TTC549 (cell line): Measurements from ENCODE around the gene PFN3.

Experiments used
- FAIRE-seq: peaks from 2 replicates; lab custom pipeline; 2012; peaks lifted over from hg19 to GRCh38; lab: Jason Lieb, UNC

The PFN3 gene

DNA sequence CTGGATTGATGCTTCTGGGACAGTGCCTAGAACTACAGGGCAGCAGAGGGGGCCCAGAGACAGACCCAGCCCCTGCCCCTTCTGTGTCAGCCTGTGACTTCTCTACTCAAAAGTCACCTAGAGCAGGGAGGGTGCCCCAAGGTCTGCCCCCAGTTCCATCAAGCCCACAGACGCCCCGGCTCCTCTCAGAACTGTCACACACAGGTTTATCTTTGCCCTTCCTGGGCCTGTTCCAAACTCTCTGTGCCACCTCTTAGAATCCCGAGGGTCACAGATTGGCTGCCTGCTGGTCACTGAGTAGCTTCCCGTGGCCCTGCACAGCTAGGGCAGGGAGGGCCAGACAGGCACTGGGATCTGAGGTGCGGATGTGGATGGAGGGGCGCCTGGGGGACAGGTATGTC is 41.0 kb downstream of the PFN3 start:
- FAIRE-seq, result no peak

DNA sequence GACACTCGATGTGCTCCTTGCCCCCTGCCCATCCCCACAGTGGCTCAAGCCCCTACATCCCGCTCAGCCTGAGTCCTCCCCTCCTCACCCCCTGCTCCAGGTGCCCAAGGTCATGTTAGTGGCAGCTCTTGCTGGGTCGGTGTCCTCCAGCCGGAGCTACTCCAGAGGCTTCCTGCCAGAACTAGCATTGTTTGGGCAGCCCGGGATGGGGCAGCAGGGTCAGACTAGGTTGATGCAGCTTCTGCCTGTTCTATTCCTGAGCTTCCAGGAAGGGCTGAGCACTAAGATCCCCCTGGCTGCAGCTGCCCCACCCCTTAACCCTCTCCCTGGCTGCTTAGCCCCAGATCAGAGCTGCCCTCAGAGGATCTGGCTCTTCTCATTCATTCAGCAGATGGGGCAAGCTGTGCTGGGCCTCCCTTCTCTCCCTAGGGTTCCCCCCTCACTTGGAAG is 42.1 kb downstream of the PFN3 start:
- no peak for FAIRE-seq

DNA sequence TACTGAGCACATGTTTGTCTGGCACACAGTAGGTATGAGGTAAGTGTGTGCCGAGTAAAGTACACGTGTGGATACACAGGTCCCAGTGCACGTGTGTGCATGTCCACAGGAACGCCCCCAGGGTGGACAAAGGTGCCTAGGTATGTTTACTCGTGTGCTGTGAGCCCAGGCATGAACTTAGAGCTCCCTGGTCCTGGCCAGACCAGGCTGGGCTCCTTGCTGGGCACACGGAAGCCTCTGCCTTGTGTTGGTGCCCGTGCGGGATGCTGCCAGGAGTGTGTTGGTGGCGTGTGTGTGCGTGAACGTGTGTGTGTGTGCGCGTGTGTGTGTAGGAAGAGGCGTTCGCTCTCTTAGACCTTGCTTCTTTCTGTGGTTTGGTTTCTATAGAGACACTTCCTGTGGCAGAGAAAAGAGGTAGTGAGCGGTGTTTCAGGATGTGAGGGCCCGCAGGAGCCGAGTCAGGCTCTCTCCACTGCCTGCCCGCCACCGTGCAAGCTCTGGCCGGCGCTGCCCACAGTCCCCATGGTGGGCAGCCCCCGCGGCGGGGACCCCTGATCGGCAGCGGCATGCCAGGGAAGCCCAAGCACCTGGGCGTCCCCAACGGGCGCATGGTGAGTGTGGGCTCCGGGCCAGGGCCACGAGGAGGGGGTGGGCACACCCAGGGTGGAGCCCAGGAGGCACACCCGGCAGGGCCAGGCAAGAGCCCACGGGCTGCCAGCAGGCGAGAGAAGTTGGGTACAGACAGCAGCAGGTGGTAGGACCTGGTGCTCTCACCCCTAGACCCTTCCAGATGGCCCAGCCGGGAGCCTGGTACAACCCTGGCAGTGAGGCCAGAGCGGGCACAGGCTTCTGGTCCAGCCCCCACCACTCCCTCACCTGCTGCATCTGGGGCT is 42.8 kb downstream of the PFN3 start, which contains the start of gene RGS14:
Gene RGS14 (plus strand): TSS at position 466 of the 893 bp plus-strand sequence. CDS start 101 bp downstream, at position 567.
- FAIRE-seq, result no peak

DNA sequence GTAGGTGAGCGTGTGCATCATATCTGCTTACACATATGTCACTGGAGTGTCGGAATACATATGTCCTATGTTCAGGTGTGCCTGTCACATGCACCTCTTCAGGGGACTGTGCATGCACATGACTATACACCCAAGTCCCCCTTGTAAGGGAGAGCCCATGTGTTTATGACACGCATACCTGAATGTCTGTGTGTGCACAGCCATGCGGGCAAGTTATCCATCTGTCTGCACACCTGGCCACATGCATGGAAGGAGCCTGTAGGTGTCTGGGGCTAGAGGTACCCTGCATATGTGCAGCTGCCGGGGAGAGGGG is 43.4 kb downstream of the PFN3 start:
- no peak for FAIRE-seq

DNA sequence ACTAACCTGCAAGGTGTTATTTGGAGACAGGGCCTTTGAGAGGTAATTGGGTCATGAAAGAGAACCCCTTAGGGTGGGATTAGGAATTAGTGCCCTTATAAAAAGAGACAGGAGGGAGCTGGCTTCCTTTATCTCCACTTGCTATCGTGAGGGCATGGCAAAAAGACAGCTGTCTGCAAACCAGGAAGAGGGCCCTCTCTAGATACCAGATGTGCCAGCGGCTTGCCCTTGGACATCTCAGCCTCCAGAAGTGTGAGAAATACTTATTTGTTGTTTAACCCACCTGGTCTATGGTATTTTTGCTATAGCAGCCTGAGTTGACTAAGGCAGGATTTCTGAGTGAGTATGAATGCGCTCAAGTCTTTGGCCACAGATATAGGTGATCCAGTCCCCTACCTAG is 43.7 kb downstream of the PFN3 start:
- FAIRE-seq, result no peak

DNA sequence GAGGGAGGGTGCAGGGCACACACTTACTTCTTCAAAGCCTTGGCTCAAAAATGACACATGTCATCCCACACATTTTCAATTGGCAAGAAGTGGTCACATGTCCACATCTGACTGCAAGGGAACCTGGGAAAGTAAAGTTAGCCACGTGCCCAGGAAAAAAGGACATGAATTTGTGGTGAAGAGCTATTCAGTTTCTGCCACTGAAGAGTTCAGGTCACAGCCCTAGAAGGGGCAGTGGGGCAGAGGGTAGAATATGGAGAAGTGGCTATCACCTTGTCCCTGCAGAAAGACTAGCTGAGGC is 44.6 kb downstream of the PFN3 start:
- FAIRE-seq, result no peak

DNA sequence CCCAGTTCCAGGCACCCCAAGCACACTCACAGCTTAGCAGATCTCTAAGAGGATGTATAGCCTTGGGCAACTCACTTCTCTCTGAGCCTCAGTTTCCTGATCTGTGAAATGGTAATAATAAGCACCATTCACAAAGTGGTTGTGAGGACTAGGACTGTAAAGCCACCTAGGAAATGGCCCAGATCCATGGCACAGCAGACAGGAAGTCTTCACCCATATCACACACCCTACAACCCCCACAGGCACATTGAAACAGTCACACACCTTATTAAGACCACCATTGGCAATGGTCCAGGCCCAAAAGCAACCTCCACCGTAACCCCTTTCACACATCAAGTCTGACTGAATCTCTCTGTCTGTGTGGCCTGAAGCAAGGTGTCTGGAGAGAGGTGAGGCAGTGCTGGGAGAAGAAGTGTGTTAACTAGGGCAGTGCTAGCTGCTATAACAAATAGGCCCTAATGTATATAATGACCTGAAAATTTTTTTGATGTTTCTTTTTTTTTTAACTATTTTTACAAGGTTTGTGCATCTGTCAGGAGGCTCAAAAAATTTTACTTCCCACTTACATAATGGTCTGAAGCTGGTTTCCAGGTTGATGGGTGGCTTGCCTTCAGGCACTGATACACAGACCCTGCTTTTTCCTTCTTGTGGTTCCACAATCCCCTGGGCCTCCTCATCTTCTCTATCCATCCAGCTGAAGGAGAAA is 45.1 kb downstream of the PFN3 start:
- no peak for FAIRE-seq

DNA sequence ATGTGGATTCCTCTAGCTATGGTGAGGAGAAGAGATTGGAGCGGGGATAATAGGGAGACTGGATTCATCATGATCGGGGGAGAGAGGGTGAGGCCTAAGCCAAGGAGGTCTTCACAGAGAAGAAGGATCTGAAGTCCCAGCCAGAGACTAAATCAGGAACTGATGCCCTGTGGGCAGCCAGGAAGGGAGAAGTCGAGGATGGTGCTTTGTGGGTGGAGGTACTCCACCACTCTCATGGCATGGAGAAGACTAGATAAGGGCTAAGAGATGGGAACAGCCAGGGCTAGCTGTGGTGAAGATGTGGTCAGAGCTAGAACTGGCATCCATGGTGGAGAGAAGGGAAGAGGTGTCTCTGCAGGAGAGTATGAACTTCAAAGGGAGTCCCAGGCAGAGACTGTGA is 45.8 kb downstream of the PFN3 start:
- no peak for FAIRE-seq

DNA sequence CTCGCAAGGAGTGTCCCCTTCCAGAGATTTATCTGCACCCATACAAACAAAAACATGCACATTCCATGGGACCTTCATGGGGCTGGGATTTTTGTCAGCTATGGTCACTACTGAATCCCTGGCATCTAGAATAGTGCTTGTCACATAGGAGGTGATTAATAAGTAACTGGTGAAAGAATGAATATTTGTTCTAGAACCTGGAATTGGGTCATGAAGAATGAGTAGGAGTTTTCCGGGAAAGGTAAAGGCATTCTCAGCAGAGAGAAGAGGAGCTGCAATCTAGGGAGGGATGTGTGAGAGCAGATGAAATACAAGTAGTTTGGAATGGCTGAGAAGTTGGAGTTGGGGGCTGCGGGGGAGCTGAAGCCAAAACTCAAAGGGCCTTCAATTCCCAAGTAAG is 46.2 kb downstream of the PFN3 start:
- no peak for FAIRE-seq

DNA sequence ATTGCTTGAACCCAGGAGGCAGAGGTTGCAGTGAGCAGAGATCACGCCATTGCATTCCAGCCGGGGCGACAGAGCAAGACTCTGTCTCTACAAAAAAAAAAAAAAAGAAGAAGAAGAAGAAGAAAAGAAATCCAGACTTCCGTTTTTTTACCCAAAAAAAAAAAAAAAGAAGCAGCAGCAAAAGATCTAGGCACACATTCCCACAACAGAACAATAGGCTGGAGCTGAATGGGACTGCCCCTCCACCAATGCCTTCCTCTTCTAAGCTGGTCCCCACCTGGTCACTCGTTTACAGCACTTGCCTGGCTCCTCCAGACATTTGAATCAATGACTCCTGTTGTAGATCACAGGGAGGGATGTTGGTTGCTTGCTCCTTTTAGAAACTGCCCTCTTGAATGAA is 47.4 kb downstream of the PFN3 start:
- no peak for FAIRE-seq

DNA sequence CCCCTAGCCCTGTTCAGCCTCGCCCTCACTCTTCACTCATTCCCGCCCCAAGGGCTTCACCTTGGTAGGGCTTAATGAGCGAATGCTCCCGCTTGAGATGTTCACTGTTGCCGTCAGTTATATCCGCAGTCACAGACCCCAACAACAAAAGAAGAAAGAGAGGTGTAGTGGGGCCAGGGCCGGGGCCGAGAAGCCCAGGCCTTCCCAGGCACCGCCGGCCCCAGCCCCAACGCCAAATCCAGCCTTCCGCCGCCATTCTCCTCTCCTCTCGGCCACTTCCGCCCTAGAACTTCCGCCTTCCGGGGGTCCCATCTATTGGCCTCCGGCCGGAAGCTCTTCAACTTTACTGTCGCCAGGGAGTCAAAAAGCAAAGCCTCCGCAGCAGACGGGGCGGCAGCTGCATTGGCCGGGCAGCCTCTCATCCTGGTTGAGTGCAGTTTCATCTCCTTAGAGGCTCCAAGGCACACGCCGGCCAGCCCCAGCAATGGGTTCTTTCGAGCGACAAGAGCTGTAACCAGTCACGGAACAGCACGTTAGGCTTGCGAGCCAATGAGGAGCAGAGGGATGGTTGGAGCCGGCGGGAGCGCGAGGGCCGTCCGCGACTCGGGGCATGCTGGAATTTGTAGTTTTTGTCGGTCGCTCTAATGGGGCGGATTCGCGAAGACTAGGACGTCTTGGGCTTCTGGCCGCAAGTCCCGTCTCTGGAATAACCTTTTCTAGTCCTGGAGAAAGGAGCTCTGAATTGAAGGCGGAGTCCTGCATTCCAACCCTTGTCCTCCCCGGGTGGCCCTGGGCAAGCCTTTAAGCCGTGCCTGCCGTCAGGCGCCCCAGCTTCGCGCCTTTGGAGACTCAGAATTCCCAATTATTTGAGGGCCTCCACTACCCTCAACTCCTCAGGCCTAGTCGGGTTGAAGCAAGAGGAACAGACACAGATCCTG is 48.8 kb downstream of the PFN3 start, which contains the start of gene LMAN2:
Gene LMAN2 (minus strand): TSS at position 277 of the 938 bp plus-strand sequence. CDS start 21 bp downstream, at position 256.
- peak; percentile 17 for FAIRE-seq

DNA sequence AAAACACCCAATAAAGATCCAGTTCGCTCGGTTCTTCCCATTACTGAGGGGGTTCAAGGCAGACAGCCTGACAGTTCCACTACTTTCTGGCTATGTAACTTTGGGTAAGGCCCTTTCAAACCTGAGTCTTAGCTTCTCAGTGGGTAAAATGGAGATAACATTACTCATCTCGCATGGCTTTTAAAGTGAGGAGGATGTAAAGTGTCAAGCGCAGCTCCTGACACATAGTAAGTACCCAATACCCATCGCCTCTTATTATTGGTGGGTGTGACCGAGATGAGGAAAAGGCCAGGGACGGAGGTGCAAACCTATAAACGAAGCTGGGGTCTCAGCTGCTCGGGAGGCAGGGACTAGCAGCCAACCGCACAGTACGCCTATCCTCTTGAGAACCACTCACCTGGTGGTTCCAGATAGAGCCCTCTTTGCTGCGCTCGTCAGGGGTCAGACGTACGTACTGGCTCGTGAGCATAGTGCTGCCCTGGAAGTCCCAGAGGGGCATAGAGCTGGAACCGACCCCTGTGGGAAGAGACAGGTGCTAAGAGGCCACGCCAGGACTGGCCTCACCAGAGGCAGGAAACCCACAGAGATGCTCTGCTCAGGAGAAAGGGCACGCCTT is 49.6 kb downstream of the PFN3 start:
- FAIRE-seq, result no peak
